Measurements from ENCODE around the gene C19orf85. TPM values are rescaled to one million over a fixed set of nuclear protein-coding genes. Genes with fewer than 3 reads are reported as not detected.
A peak's percentile ranks its signal among the peaks of the same experiment; 100 is the strongest.
"Not testable (repeated sequence)": the region's sequence is repeated elsewhere in the genome, so short reads cannot be mapped to it uniquely, and the experiment has no call there.

The C19orf85 gene
- polyA plus RNA-seq, 1 donor from 2014 or later: not detected

- Mint-ChIP-seq H3K9me3 (peaks cover 0 to 1% (median 0%) of the 10 kb centered on the region in 3 donors), H3K27ac (no peak overlapping the region), H3K4me1 (peaks cover 0 to 10% (median 6%) of the 10 kb centered on the region in 3 donors), H3K4me3 (peak overlapping the region in 3 of 4 donors; percentile 60 to 90 (median 66)), H3K27me3 (peaks cover 13% of the 10 kb centered on the region), H3K36me3 (peaks cover 15% of the 10 kb centered on the region)
Measured at GRCh38 chr19:55451163-55451964, 13.2 kb downstream of the C19orf85 start.

- Mint-ChIP-seq H3K36me3 (peaks cover 10% of the 10 kb centered on the region), H3K27ac (no peak overlapping the region), H3K4me1 (peaks cover 0 to 10% (median 6%) of the 10 kb centered on the region in 3 donors)
Measured at GRCh38 chr19:55449469-55449868, 15.1 kb downstream of the C19orf85 start.

GRCh38 chr19:55448175-55448490, 16.4 kb downstream of the C19orf85 start:
- H3K27ac Mint-ChIP-seq, H3K9me3 Mint-ChIP-seq, H3K4me1 Mint-ChIP-seq, H3K4me3 Mint-ChIP-seq, H3K36me3 Mint-ChIP-seq: not testable (repeated sequence)
- H3K27me3 Mint-ChIP-seq: peaks cover 32% of the 10 kb centered on the region

More at GRCh38 chr19:55449469-55449868, 15.1 kb downstream of the C19orf85 start:
- no peak overlapping the region for H3K4me3 Mint-ChIP-seq
- H3K27me3 Mint-ChIP-seq: peaks cover 22% of the 10 kb centered on the region
- no peaks in the 10 kb centered on the region for H3K9me3 Mint-ChIP-seq

- Mint-ChIP-seq H3K9me3 (no peaks in the 10 kb centered on the region), H3K4me3 (no peak overlapping the region), H3K27ac (no peak overlapping the region), H3K4me1 (peaks cover 0 to 5% (median 3%) of the 10 kb centered on the region in 3 donors), H3K27me3 (peaks cover 33% of the 10 kb centered on the region), H3K36me3 (no peaks in the 10 kb centered on the region)
Measured at GRCh38 chr19:55447421-55448174, 17.0 kb downstream of the C19orf85 start.

GRCh38 chr19:55446060-55446459, 18.5 kb downstream of the C19orf85 start:
- Mint-ChIP-seq H3K36me3 (no peaks in the 10 kb centered on the region), H3K4me3 (no peak overlapping the region), H3K27ac (no peak overlapping the region)

GRCh38 chr19:55444646-55445045, 19.9 kb downstream of the C19orf85 start:
- H3K27me3 Mint-ChIP-seq: peaks cover 45% of the 10 kb centered on the region
- no peaks in the 10 kb centered on the region for H3K36me3 Mint-ChIP-seq
- peaks cover 6 to 14% (median 8%) of the 10 kb centered on the region in 3 donors for H3K4me1 Mint-ChIP-seq
- H3K27ac Mint-ChIP-seq: peak overlapping the region in 1 of 3 donors; percentile 45
- no peak overlapping the region for H3K4me3 Mint-ChIP-seq
- H3K9me3 Mint-ChIP-seq: peaks cover 0 to 7% (median 0%) of the 10 kb centered on the region in 3 donors

More at GRCh38 chr19:55446060-55446459, 18.5 kb downstream of the C19orf85 start:
- peaks cover 6 to 10% (median 8%) of the 10 kb centered on the region in 3 donors for H3K4me1 Mint-ChIP-seq
- H3K9me3 Mint-ChIP-seq: peaks cover 0 to 4% (median 0%) of the 10 kb centered on the region in 3 donors
- H3K27me3 Mint-ChIP-seq: peaks cover 38% of the 10 kb centered on the region

GRCh38 chr19:55443824-55444480, 20.6 kb downstream of the C19orf85 start:
- peak overlapping the region in 2 of 4 donors; percentile 47 to 55 for H3K4me3 Mint-ChIP-seq
- H3K27me3 Mint-ChIP-seq: peaks cover 52% of the 10 kb centered on the region
- peak overlapping the region in 1 of 3 donors; percentile 45 for H3K27ac Mint-ChIP-seq
- H3K9me3 Mint-ChIP-seq: peaks cover 0 to 9% (median 0%) of the 10 kb centered on the region in 3 donors
- H3K4me1 Mint-ChIP-seq: peaks cover 6 to 14% (median 10%) of the 10 kb centered on the region in 3 donors
- no peaks in the 10 kb centered on the region for H3K36me3 Mint-ChIP-seq

GRCh38 chr19:55443045-55443823, 21.3 kb downstream of the C19orf85 start, which contains the start of gene SHISA7:
TSS of gene SHISA7 (minus strand) at chr19:55443300. CDS start at chr19:55442863, 437 bp downstream.
- Mint-ChIP-seq H3K4me3 (peak within 1 kb of the TSS in 2 of 4 donors; percentile 66 to 76), H3K9me3 (peaks cover 0 to 11% (median 0%) of the 10 kb centered on the region in 3 donors), H3K27ac (peak within 1 kb of the TSS; percentile 39 to 87 (median 45)), H3K27me3 (peaks cover 55% of the 10 kb centered on the region), H3K4me1 (peaks cover 6 to 14% (median 10%) of the 10 kb centered on the region in 3 donors), H3K36me3 (no peaks in the 10 kb centered on the region)

- Mint-ChIP-seq H3K9me3 (peaks cover 0 to 11% (median 0%) of the 10 kb centered on the region in 3 donors), H3K27me3 (peaks cover 55% of the 10 kb centered on the region), H3K4me1 (peaks cover 6 to 14% (median 10%) of the 10 kb centered on the region in 3 donors), H3K4me3 (peak overlapping the region in 2 of 4 donors; percentile 66 to 76), H3K36me3 (no peaks in the 10 kb centered on the region), H3K27ac (peak overlapping the region in 1 of 3 donors; percentile 39)
Measured at GRCh38 chr19:55442372-55442961, 22.1 kb downstream of the C19orf85 start.

GRCh38 chr19:55441692-55442321, 22.7 kb downstream of the C19orf85 start:
- peak overlapping the region in 2 of 3 donors; percentile 82 to 95 for H3K27ac Mint-ChIP-seq
- peaks cover 6 to 14% (median 10%) of the 10 kb centered on the region in 3 donors for H3K4me1 Mint-ChIP-seq

GRCh38 chr19:55441319-55441691, 23.2 kb downstream of the C19orf85 start:
- Mint-ChIP-seq H3K4me1 (peaks cover 6 to 14% (median 10%) of the 10 kb centered on the region in 3 donors), H3K27me3 (peaks cover 64% of the 10 kb centered on the region), H3K36me3 (no peaks in the 10 kb centered on the region), H3K27ac (peak overlapping the region in 2 of 3 donors; percentile 82 to 95), H3K9me3 (peaks cover 0 to 11% (median 0%) of the 10 kb centered on the region in 3 donors), H3K4me3 (peak overlapping the region in 3 of 4 donors; percentile 10 to 81 (median 49))

More at GRCh38 chr19:55441692-55442321, 22.7 kb downstream of the C19orf85 start:
- Mint-ChIP-seq H3K9me3 (peaks cover 0 to 11% (median 0%) of the 10 kb centered on the region in 3 donors), H3K4me3 (peak overlapping the region in 3 of 4 donors; percentile 10 to 81 (median 49)), H3K27me3 (peaks cover 62% of the 10 kb centered on the region), H3K36me3 (no peaks in the 10 kb centered on the region)

GRCh38 chr19:55440411-55441105, 24.0 kb downstream of the C19orf85 start:
- Mint-ChIP-seq H3K9me3 (peaks cover 0 to 11% (median 0%) of the 10 kb centered on the region in 3 donors), H3K4me3 (peak overlapping the region in 1 of 4 donors; percentile 80), H3K4me1 (peaks cover 6 to 14% (median 10%) of the 10 kb centered on the region in 3 donors), H3K27me3 (peaks cover 59% of the 10 kb centered on the region), H3K36me3 (no peaks in the 10 kb centered on the region), H3K27ac (peak overlapping the region in 1 of 3 donors; percentile 4)
